IMR-90 (cell line): ENCODE measurements around the gene CD69. TPM values are rescaled to one million over a fixed set of nuclear protein-coding genes. Genes with fewer than 3 reads are reported as not detected.

ENCODE experiments used
- ATAC-seq: fragments of 200-7000 bp; cut with Tn5 transposase; 2 replicates; pipeline ENCODE4 v1.9.1; 2020; ENCODE audit warnings: low read depth, mild to moderate bottlenecking, moderate library complexity
- BruUV-seq: library from RNA; stranded (reverse); fragments of 400-500 nt; replicated peaks from 2 replicates; lab custom pipeline; 2021; lab: Mats Ljungman, UMichigan
- CTCF ChIA-PET: fragments of 300-600 bp; formaldehyde crosslinking; extraction: SDS; loops from one replicate; lab custom pipeline; 2021; ENCODE audit warnings: antibody characterized with exemption; lab: Yijun Ruan, JAX
- POLR2A ChIA-PET: fragments of 300-600 bp; sonication (Branson Sonifier 250); formaldehyde crosslinking; loops from one replicate; lab custom pipeline; 2022; ENCODE audit warnings: antibody characterized with exemption; ENCODE audit not compliant: unreplicated experiment; lab: Charles Lee
- DNase-seq: peaks from one replicate; pipeline ENCODE4 v3.0.0; 2013
- H2AFZ ChIP-seq: replicated peaks from 2 replicates; pipeline ENCODE3; 2013; ENCODE audit warnings: low read length, mild to moderate bottlenecking; ENCODE audit not compliant: poor library complexity
- H2AK5ac ChIP-seq: 2 replicates; pipeline ENCODE4 v1.6.1; 2013; ENCODE audit warnings: low read depth, low read length, inconsistent platforms
- H2AK9ac ChIP-seq: replicated peaks from 2 replicates; pipeline ENCODE3; 2013; ENCODE audit warnings: mild to moderate bottlenecking, low read depth, low read length, moderate library complexity; ENCODE audit not compliant: poor library complexity
- H2BK120ac ChIP-seq: 2 replicates; pipeline ENCODE4 v1.6.1; 2013; ENCODE audit warnings: low read depth, low read length, inconsistent platforms
- H2BK15ac ChIP-seq: 3 replicates; pipeline ENCODE4 v1.6.1; 2013; ENCODE audit warnings: low read depth, low read length, inconsistent platforms
- H2BK20ac ChIP-seq: 2 replicates; pipeline ENCODE4 v1.6.1; 2013; ENCODE audit warnings: low read depth, mild to moderate bottlenecking, inconsistent platforms, low read length, moderate library complexity
- H2BK5ac ChIP-seq: 2 replicates; pipeline ENCODE4 v1.6.1; 2013; ENCODE audit warnings: mild to moderate bottlenecking, low read depth, low read length, inconsistent platforms; ENCODE audit not compliant: poor library complexity, severe bottlenecking
- H3K14ac ChIP-seq: replicated peaks from 2 replicates; pipeline ENCODE4 v1.6.1; 2013; ENCODE audit warnings: low read depth, low read length, inconsistent platforms
- H3K18ac ChIP-seq: 2 replicates; pipeline ENCODE4 v1.6.1; 2013; ENCODE audit warnings: low read depth, low read length, control low read depth
- H3K23ac ChIP-seq: 2 replicates; pipeline ENCODE4 v1.6.1; 2013; ENCODE audit warnings: low read depth, low read length, inconsistent platforms
- H3K27ac ChIP-seq: 2 replicates; pipeline ENCODE4 v1.5.1; 2013; ENCODE audit warnings: mild to moderate bottlenecking, control low read depth, low read length; ENCODE audit not compliant: insufficient read depth
- H3K27me3 ChIP-seq: 2 replicates; pipeline ENCODE4 v1.6.1; 2013; ENCODE audit warnings: low read length; ENCODE audit not compliant: control insufficient read depth, insufficient read depth
- H3K36me3 ChIP-seq: 2 replicates; pipeline ENCODE4 v1.6.1; 2013; ENCODE audit warnings: low read length, mixed read lengths; ENCODE audit not compliant: control insufficient read depth, insufficient read depth
- H3K4ac ChIP-seq: 2 replicates; pipeline ENCODE4 v1.6.1; 2013; ENCODE audit warnings: low read depth, low read length, inconsistent platforms
- H3K4me1 ChIP-seq: 2 replicates; pipeline ENCODE4 v1.6.1; 2013; ENCODE audit warnings: low read length, mixed read lengths; ENCODE audit not compliant: control insufficient read depth, insufficient read depth
- H3K4me2 ChIP-seq: 2 replicates; pipeline ENCODE4 v1.6.1; 2013; ENCODE audit warnings: low read depth, mild to moderate bottlenecking, control low read depth, low read length, moderate library complexity
- H3K4me3 ChIP-seq: 2 replicates; pipeline ENCODE4 v1.5.1; 2013; ENCODE audit warnings: low read depth, mild to moderate bottlenecking, control low read depth, low read length, moderate library complexity; ENCODE audit not compliant: insufficient read depth
- H3K56ac ChIP-seq: 2 replicates; pipeline ENCODE4 v1.6.1; 2013; ENCODE audit warnings: low read length, inconsistent platforms; ENCODE audit not compliant: insufficient read depth; ENCODE audit errors: extremely low read depth
- H3K79me1 ChIP-seq, 2 experiments: 2 replicates each; pipeline ENCODE4 v1.6.1; 2013; ENCODE audit warnings: low read length in 2 of 2, inconsistent platforms in 1 of 2, low read depth in 1 of 2
- H3K9ac ChIP-seq: 2 replicates; pipeline ENCODE4 v1.6.1; 2013; ENCODE audit warnings: low read depth, low read length, control low read depth
- H3K9me1 ChIP-seq: 2 replicates; pipeline ENCODE4 v1.6.1; 2013; ENCODE audit warnings: low read length, inconsistent platforms; ENCODE audit not compliant: insufficient read depth
- H3K9me3 ChIP-seq: 2 replicates; pipeline ENCODE4 v1.6.1; 2013; ENCODE audit warnings: low read length; ENCODE audit not compliant: control insufficient read depth, insufficient read depth
- H4K20me1 ChIP-seq: 2 replicates; pipeline ENCODE4 v1.6.1; 2013; ENCODE audit warnings: low read length, inconsistent platforms; ENCODE audit not compliant: insufficient read depth
- H4K5ac ChIP-seq: 2 replicates; pipeline ENCODE4 v1.6.1; 2013; ENCODE audit warnings: mild to moderate bottlenecking, low read depth, low read length, control low read depth
- H4K8ac ChIP-seq, 2 experiments: 2 replicates each; pipeline ENCODE4 v1.6.1; 2013; ENCODE audit warnings: low read depth in 2 of 2, low read length in 2 of 2, control low read depth in 1 of 2, inconsistent platforms in 1 of 2
- H4K91ac ChIP-seq: 2 replicates; pipeline ENCODE4 v1.6.1; 2013; ENCODE audit warnings: low read depth, low read length, inconsistent platforms; ENCODE audit not compliant: insufficient read depth
- BHLHE40 ChIP-seq: fragments of 150-350 bp; IDR thresholded peaks from 2 replicates; pipeline ENCODE4 v1.6.1; 2016; ENCODE audit warnings: mild to moderate bottlenecking, low read depth, low read length
- CHD1 ChIP-seq: IDR thresholded peaks from 2 replicates; pipeline ENCODE4 v1.6.1; 2012; ENCODE audit warnings: low read depth, low read length, improper control_type of control experiment
- CTCF ChIP-seq: conservative IDR thresholded peaks from 2 replicates; pipeline ENCODE4 v1.5.1; 2012; ENCODE audit warnings: mild to moderate bottlenecking, low read depth, low read length, improper control_type of control experiment
- MAFK ChIP-seq: IDR thresholded peaks from 2 replicates; pipeline ENCODE4 v1.6.1; 2012; ENCODE audit warnings: low read depth, low read length, improper control_type of control experiment
- MAZ ChIP-seq: IDR thresholded peaks from 2 replicates; pipeline ENCODE4 v1.6.1; 2012; ENCODE audit warnings: low read depth, mild to moderate bottlenecking, low read length, improper control_type of control experiment, moderate library complexity, borderline replicate concordance
- NFE2L2 ChIP-seq: fragments of 150-350 bp; IDR thresholded peaks from 2 replicates; pipeline ENCODE4 v1.6.1; 2016; ENCODE audit warnings: low read depth, mild to moderate bottlenecking, low read length
- POLR2A ChIP-seq: IDR thresholded peaks from 2 replicates; pipeline ENCODE4 v1.6.1; 2012; ENCODE audit warnings: mild to moderate bottlenecking, low read depth, low read length
- RCOR1 ChIP-seq: IDR thresholded peaks from 2 replicates; pipeline ENCODE4 v1.6.1; 2012; ENCODE audit warnings: mild to moderate bottlenecking, low read length, improper control_type of control experiment; ENCODE audit not compliant: insufficient replicate concordance
- SMC3 ChIP-seq: fragments of 150-350 bp; IDR thresholded peaks from 2 replicates; pipeline ENCODE4 v1.6.1; 2016; ENCODE audit warnings: low read depth, mild to moderate bottlenecking, antibody characterized with exemption, low read length, moderate library complexity
- WGBS, 2 experiments: methylation state at CpG; one replicate each; pipeline versions ENCODE4 v1.1.5 to v1.1.7; 2013; ENCODE audit warnings: missing lambda C conversion rate in 2 of 2; ENCODE audit not compliant: insufficient read length in 1 of 2; ENCODE audit errors: extremely low coverage in 2 of 2; 5-methylcytosine and 5-hydroxymethylcytosine counted together
- dilution Hi-C: fragments of 300-500 bp; cut with HindIII; formaldehyde crosslinking; loops from one replicate; pipeline ENCODE4 v1.14.3; 2018; ENCODE audit warnings: low sequenced_read_pairs; ENCODE audit not compliant: unreplicated experiment
- in situ Hi-C: fragments of 300-500 bp; cut with MboI; formaldehyde crosslinking; loops from 3 replicates; pipeline ENCODE4 v1.14.3; 2019; ENCODE audit warnings: low sequenced_read_pairs, inconsistent platforms, mixed read lengths
- intact Hi-C: fragments of 100-400 bp; cut with micrococcal nuclease; formaldehyde crosslinking; loops from 2 replicates; pipeline ENCODE4 v1.10.0; 2022
- polyA plus RNA-seq, 3 experiments: library from polyadenylated mRNA; depleted of rRNA; stranded (reverse); fragments of >200 nt; gene quantifications; 2 replicates each; pipeline ENCODE4 v1.2.3, GENCODE V29; 2012; ENCODE audit warnings: low replicate concordance in 1 of 3
- total RNA-seq: library from RNA; depleted of rRNA; stranded (reverse); fragments of >200 nt; gene quantifications from 2 replicates; pipeline ENCODE4 v1.2.3, GENCODE V29; 2012
- TF ChIP-seq, protein P1 (sequence below): fragments of 150-350 bp; IDR thresholded peaks from 2 replicates; pipeline ENCODE4 v1.6.1; 2016; ENCODE audit warnings: low read depth, mild to moderate bottlenecking, low read length, moderate library complexity, borderline replicate concordance
- TF ChIP-seq, protein P2 (sequence below): fragments of 150-350 bp; IDR thresholded peaks from 2 replicates; pipeline ENCODE4 v1.6.1; 2017; ENCODE audit warnings: mild to moderate bottlenecking, antibody characterized with exemption, low read length, low read depth

CD69 gene
- total and polyA plus RNA-seq, 2 of the 4 experiments (the other 2 are of a cell fraction) = not detected

- H3K79me1 ChIP-seq = no peaks in the 10 kb centered on the region
- H3K9ac ChIP-seq = no peak overlapping the region
- in situ Hi-C loops (loop anchor here (5.0 kb wide), 1 partner anchor 182 kb away; no protein-coding TSS in a partner anchor), intact Hi-C loops (loop anchor here (10.0 kb wide), 1 partner anchor 470 kb away; the partner anchor contains the start of gene GABARAPL1), dilution Hi-C loops (no loop called here)
- H3K4me2 ChIP-seq = no peak overlapping the region
- no peaks in the 10 kb centered on the region for H3K9me1 ChIP-seq
- H3K23ac ChIP-seq = no peak overlapping the region
- peaks cover 14% of the 10 kb centered on the region for H3K27me3 ChIP-seq
- DNase-seq (no peak), ATAC-seq (no peak)
- H3K36me3 ChIP-seq = no peaks in the 10 kb centered on the region
- H3K14ac ChIP-seq = no peak overlapping the region
- H3K4me1 ChIP-seq = no peaks in the 10 kb centered on the region
- no peak overlapping the region for H2BK15ac ChIP-seq
- no peak overlapping the region for H3K56ac ChIP-seq
- no peak overlapping the region for H3K18ac ChIP-seq
- H2BK5ac ChIP-seq = no peak overlapping the region
- no peak overlapping the region for H2BK20ac ChIP-seq
- H3K4me3 ChIP-seq = no peak overlapping the region
- no peak overlapping the region for H2AFZ ChIP-seq
- H4K20me1 ChIP-seq = no peaks in the 10 kb centered on the region
- H2BK120ac ChIP-seq = no peak overlapping the region
- no peak overlapping the region for H3K27ac ChIP-seq
- no peak overlapping the region for H4K5ac ChIP-seq
- 90% methylated on average over 2 of the region's 3 CpGs; no CpG with 5 or more reads in 1 of the 2 experiments for WGBS, 2 experiments
- H4K8ac ChIP-seq = no peak overlapping the region
- no peak overlapping the region for H2AK9ac ChIP-seq
- BruUV-seq = no TSS peak
- TF ChIP-seq NFE2L2 (no peak), MAFK (no peak), SMC3 (no peak), CTCF (no peak), RCOR1 (no peak), BHLHE40 (no peak), POLR2A (no peak), CHD1 (no peak), MAZ (no peak)
- TF ChIP-seq, protein P1, sequence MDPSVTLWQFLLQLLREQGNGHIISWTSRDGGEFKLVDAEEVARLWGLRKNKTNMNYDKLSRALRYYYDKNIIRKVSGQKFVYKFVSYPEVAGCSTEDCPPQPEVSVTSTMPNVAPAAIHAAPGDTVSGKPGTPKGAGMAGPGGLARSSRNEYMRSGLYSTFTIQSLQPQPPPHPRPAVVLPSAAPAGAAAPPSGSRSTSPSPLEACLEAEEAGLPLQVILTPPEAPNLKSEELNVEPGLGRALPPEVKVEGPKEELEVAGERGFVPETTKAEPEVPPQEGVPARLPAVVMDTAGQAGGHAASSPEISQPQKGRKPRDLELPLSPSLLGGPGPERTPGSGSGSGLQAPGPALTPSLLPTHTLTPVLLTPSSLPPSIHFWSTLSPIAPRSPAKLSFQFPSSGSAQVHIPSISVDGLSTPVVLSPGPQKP = no peak
- TF ChIP-seq, protein P2, sequence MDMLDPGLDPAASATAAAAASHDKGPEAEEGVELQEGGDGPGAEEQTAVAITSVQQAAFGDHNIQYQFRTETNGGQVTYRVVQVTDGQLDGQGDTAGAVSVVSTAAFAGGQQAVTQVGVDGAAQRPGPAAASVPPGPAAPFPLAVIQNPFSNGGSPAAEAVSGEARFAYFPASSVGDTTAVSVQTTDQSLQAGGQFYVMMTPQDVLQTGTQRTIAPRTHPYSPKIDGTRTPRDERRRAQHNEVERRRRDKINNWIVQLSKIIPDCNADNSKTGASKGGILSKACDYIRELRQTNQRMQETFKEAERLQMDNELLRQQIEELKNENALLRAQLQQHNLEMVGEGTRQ = no peak
- CTCF ChIA-PET = no interaction called here
- H4K91ac ChIP-seq = no peak overlapping the region
- POLR2A ChIA-PET = no interaction called here
- H3K9me3 ChIP-seq = no peaks in the 10 kb centered on the region
- no peak overlapping the region for H2AK5ac ChIP-seq
- no peak overlapping the region for H3K4ac ChIP-seq
Observed at GRCh38 chr12:9745199-9745598, 15.5 kb downstream of the CD69 start.
